Upper lobe of right lung (tissue), 1 donor: Measurements from ENCODE around the gene TBC1D1. TPM values are rescaled to one million over a fixed set of nuclear protein-coding genes. Genes with fewer than 3 reads are reported as not detected.
A peak's percentile ranks its signal among the peaks of the same experiment; 100 is the strongest.

Source experiments
- ATAC-seq: fragments of 200-7000 bp; cut with Tn5 transposase; one replicate; pipeline ENCODE4 v1.9.1; 2020; ENCODE audit warnings: mild to moderate bottlenecking, moderate library complexity
- DNase-seq: peaks from one replicate; pipeline ENCODE4 v3.0.0-alpha.2; 2020
- H3K27ac ChIP-seq: fragments of 200-600 bp; one replicate; pipeline ENCODE4 v1.8.0; 2022
- H3K27me3 ChIP-seq: fragments of 200-600 bp; one replicate; pipeline ENCODE4 v1.8.0; 2022; ENCODE audit warnings: mild to moderate bottlenecking
- H3K36me3 ChIP-seq: fragments of 200-600 bp; one replicate; pipeline ENCODE4 v1.8.0; 2022
- H3K4me1 ChIP-seq: fragments of 200-600 bp; one replicate; pipeline ENCODE4 v1.8.0; 2022
- H3K4me3 ChIP-seq: fragments of 200-600 bp; one replicate; pipeline ENCODE4 v1.8.0; 2022; ENCODE audit warnings: mild to moderate bottlenecking
- H3K9me3 ChIP-seq: fragments of 200-600 bp; one replicate; pipeline ENCODE4 v1.8.0; 2022
- intact Hi-C: fragments of 100-400 bp; cut with DNase I; formaldehyde crosslinking; loops from one replicate; pipeline ENCODE4 v1.11.0; 2022
- total RNA-seq: library from RNA; stranded (reverse); fragmentation: NEBNext Ultra II Directional; extraction: Animal tissue kit (Norgen Biotek cat#: 25700); gene quantifications from one replicate; pipeline ENCODE4 v1.2.1, GENCODE V29; 2021
- TF ChIP-seq, protein P1 (sequence below): fragments of 200-600 bp; IDR thresholded peaks from one replicate; pipeline ENCODE4 v1.8.0; 2022; ENCODE audit warnings: antibody characterized with exemption
- donor health status: DM: no; HTN: yes; CAD: no; lungs with severe emphysema.

TBC1D1 gene
- total RNA-seq, 1 donor from 2014 or later: 61.9 TPM

DNA sequence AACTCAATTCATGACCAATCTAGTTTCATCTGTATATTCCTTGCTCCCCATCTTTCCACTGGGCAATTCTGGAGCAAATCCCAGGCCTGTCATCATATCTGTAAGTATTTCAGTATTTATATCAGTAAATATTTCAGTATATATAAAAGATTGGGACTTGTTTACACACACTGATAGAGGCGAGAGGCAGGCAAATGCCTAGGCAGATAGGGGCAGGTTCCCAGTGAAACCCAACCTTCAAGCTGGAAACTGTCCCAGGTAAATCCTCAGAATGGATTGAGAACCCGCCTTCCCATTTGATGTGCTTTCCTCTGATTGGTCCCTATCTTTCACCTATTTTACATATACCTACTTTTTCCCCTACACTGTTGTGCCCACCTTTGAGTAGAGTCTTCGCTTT lies 23.8 kb upstream of the TBC1D1 start:
- H3K4me1 ChIP-seq: no peaks in the 10 kb centered on the region
- DNase-seq (no peak), ATAC-seq (no peak)
- no peak overlapping the region for H3K27ac ChIP-seq
- no peak overlapping the region for H3K4me3 ChIP-seq
- TF ChIP-seq, protein P1, sequence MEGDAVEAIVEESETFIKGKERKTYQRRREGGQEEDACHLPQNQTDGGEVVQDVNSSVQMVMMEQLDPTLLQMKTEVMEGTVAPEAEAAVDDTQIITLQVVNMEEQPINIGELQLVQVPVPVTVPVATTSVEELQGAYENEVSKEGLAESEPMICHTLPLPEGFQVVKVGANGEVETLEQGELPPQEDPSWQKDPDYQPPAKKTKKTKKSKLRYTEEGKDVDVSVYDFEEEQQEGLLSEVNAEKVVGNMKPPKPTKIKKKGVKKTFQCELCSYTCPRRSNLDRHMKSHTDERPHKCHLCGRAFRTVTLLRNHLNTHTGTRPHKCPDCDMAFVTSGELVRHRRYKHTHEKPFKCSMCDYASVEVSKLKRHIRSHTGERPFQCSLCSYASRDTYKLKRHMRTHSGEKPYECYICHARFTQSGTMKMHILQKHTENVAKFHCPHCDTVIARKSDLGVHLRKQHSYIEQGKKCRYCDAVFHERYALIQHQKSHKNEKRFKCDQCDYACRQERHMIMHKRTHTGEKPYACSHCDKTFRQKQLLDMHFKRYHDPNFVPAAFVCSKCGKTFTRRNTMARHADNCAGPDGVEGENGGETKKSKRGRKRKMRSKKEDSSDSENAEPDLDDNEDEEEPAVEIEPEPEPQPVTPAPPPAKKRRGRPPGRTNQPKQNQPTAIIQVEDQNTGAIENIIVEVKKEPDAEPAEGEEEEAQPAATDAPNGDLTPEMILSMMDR: no peak
- H3K9me3 ChIP-seq: no peaks in the 10 kb centered on the region
- intact Hi-C loops: no loop called here
- H3K27me3 ChIP-seq: no peaks in the 10 kb centered on the region
- peaks cover 3% of the 10 kb centered on the region for H3K36me3 ChIP-seq

DNA sequence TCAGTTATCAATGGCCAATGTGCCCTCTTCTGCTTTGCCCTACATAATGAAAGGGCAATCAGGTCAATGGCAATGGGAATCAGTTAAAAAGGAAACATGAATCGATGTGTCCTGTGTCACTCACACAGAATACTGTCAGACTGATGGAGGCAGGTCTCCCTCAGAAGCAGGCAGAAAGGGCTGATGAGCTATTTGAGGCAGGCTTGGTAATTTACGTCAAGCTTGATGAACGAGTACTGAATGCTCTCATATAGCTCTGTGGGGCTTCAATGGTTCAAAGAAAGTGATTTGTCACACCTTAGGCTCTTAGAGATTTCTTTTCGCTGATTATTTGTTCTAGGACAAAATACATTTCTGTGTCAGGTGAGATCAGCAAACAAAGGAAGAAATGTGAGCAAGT lies 22.6 kb upstream of the TBC1D1 start:
- H3K4me1 ChIP-seq: peaks cover under 1% of the 10 kb centered on the region
- no peaks in the 10 kb centered on the region for H3K36me3 ChIP-seq
- TF ChIP-seq, protein P1: no peak
- intact Hi-C loops: no loop called here
- no peaks in the 10 kb centered on the region for H3K27me3 ChIP-seq
- ATAC-seq (no peak), DNase-seq (no peak)
- H3K4me3 ChIP-seq: no peak overlapping the region
- no peak overlapping the region for H3K27ac ChIP-seq
- no peaks in the 10 kb centered on the region for H3K9me3 ChIP-seq

DNA sequence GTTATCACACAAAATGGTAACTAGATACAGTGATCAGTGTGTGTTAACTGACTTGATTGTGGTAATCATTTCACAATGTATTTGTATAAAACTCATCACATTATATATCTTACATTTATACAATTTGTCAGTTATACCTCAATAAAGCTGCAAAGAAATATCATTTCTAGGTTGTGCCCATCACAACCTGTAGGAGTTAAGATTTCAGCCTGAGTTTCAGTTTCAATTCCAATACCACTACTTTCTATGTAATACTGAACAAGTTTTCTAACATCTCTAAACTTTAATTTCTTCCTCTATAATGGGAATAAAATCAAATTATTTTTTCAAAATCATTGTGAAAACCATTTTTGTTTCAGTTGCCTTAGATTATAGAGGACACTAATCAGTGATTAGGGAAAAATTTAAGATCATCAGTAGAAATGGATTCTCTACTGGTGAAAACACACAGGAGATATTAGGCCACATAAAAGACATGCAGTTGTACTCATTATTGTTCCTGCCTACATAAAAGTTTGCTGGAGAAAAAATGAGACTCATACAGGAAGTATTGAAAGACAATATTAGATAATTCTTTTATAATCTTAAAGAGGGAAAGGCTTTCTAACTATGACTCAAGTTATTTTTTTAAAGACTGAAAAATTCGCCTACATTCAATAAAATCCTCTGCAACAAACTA lies 18.4 kb upstream of the TBC1D1 start:
- Histone ChIP-seq H3K4me1 (peaks cover 11% of the 10 kb centered on the region), H3K27ac (no peak overlapping the region), H3K36me3 (no peaks in the 10 kb centered on the region), H3K4me3 (no peak overlapping the region), H3K9me3 (no peaks in the 10 kb centered on the region), H3K27me3 (no peaks in the 10 kb centered on the region)
- TF ChIP-seq, protein P1: no peak
- ATAC-seq (no peak), DNase-seq (no peak)
- intact Hi-C loops: no loop called here

DNA sequence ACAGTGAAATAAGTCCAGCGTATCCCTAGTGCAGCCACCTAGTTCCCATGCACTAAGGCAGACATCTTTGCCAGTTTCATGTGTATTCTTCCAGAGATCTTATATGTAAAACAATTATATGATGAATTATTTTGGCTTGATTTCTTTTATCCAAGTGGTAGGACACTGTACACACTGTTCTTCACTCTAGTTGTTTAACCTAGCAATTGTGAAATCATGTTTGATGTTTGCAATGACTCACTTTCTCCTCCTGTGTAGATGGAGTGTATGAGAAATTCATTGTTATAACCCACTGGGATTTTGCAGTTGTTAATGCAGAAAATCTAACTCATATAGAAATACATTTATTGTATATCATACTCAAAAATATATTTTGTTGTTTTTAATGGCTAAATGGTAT lies 17.5 kb upstream of the TBC1D1 start:
- no peak overlapping the region for H3K27ac ChIP-seq
- TF ChIP-seq, protein P1: no peak
- no peak for DNase-seq

DNA sequence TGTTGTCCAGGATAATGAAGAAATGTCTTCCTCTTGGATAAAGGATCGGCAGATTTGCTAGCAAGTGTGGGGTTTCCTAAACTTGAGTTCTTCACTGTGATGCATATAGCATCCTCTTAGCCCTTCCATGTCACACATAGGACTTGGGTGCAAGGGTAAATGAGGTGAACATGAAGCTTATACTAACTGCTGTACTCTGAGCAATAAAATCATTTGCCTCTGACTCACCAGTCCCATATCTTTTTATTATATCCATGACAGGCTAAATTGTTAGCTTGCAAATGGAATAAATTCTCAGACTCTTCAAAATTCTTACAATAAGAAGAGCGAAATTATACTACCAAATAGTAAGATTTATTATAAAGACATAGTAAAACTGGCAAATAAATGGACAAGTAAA lies 14.7 kb upstream of the TBC1D1 start:
- TF ChIP-seq, protein P1: no peak
- ATAC-seq (no peak), DNase-seq (no peak)
- H3K9me3 ChIP-seq: no peaks in the 10 kb centered on the region
- H3K36me3 ChIP-seq: no peaks in the 10 kb centered on the region
- no peaks in the 10 kb centered on the region for H3K27me3 ChIP-seq
- peaks cover 11% of the 10 kb centered on the region for H3K4me1 ChIP-seq
- intact Hi-C loops: no loop called here
- no peak overlapping the region for H3K4me3 ChIP-seq
- no peak overlapping the region for H3K27ac ChIP-seq

More for the DNA sequence above, 17.5 kb upstream of the TBC1D1 start:
- Histone ChIP-seq H3K27me3 (no peaks in the 10 kb centered on the region), H3K36me3 (no peaks in the 10 kb centered on the region), H3K4me1 (peaks cover 11% of the 10 kb centered on the region), H3K4me3 (no peak overlapping the region), H3K9me3 (no peaks in the 10 kb centered on the region)
- intact Hi-C loops: no loop called here
- ATAC-seq: peak; percentile 80

DNA sequence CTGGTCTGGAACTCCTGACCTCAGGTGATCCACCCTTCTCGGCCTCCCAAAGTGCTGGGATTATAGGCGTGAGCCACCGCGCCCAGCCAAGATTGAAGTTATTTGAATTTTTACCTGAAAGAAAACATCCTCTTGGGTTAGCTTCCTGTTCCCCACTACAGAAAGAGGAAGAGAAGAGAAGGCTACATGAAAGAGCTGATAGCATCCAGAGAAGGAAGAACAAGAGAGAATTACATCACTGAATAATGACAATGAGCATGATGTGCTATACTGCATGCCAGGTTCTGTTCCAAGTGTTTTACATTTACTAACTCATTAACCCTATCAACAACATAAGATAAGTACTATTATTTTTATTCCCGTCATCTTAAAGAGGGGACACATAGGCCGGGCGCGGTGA lies 11.5 kb upstream of the TBC1D1 start:
- H3K27me3 ChIP-seq: no peaks in the 10 kb centered on the region
- peak; percentile 64 for ATAC-seq
- no peaks in the 10 kb centered on the region for H3K9me3 ChIP-seq
- TF ChIP-seq, protein P1: no peak
- DNase-seq: no peak
- H3K36me3 ChIP-seq: no peaks in the 10 kb centered on the region
- no peak overlapping the region for H3K27ac ChIP-seq
- intact Hi-C loops: no loop called here
- peaks cover 5% of the 10 kb centered on the region for H3K4me1 ChIP-seq
- H3K4me3 ChIP-seq: no peak overlapping the region
